ENCODE measurements around the gene HAPLN2. TPM values are rescaled to one million over a fixed set of nuclear protein-coding genes. Genes with fewer than 3 reads are reported as not detected.

Gene HAPLN2
- not detected in 2 replicates for total RNA-seq (ENCODE audit: low replicate concordance)

GRCh38 chr1:156618853-156619581 lies at the start of gene HAPLN2:
HAPLN2 (plus strand) TSS chr1:156619415; CDS start chr1:156623491, 4,076 bp downstream.

GRCh38 chr1:156571919-156572662 lies 47.1 kb upstream of the HAPLN2 start, which contains the start of gene IQGAP3:
IQGAP3 (minus strand) TSS chr1:156572565; CDS start chr1:156572529, 36 bp downstream.

GRCh38 chr1:156579472-156579871 lies 39.7 kb upstream of the HAPLN2 start, which contains the start of gene TTC24:
TTC24 (plus strand) TSS chr1:156579723; CDS start chr1:156581365, 1,642 bp downstream.

GRCh38 chr1:156591432-156592157 lies 27.6 kb upstream of the HAPLN2 start, which contains the start of gene NAXE:
NAXE (plus strand) TSS chr1:156591776; CDS start chr1:156591805, 29 bp downstream.

DNA sequence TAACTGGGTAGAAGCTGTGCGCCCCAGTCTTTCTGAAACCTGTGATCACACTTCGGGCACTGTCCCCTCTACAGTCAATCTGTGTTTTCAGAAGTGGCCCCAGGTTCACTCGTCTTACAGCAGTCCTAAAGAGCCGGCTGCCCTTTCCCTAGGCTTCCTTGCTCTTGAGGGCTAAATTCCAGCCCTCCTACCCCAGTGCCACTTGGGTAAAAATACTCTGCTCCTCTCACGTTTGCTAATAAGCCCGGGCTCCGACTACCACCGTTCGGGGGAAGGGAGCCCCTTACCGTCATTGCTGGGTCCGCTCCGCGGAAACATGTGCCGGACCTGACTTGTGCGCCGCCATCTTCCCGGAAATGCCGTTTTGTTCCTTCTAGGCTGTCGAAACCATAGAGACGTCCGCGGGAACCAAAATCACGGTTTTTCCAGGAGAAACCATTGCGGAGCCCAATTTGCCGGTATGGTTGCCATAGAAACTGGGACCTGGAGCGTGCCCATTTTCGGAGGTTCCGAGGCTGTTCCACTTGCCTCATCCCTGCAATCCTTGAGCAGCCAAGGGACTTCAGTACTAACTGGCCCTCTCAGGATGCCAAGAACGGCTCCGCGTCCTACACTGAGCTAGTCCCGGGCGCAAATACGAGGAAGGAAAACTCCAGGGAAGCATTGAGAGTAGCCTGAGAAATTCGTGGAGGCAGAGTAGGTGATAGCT lies 17.9 kb upstream of the HAPLN2 start, which contains the start of gene GPATCH4:
TSS of gene GPATCH4 (minus strand) at position 358 of the 709 bp plus-strand sequence.

GRCh38 chr1:156641761-156642264 lies 22.6 kb downstream of the HAPLN2 start, which contains the start of gene BCAN:
BCAN (plus strand) TSS chr1:156642117; CDS start chr1:156646055, 3,938 bp downstream.

Other genes with a start within 250 kb of the HAPLN2 start
- 4.1 and 4.3 TPM in 2 replicates for gene MEF2D, start 118.6 kb upstream of the HAPLN2 start, total RNA-seq (ENCODE audit: low replicate concordance)
- gene IQGAP3, start 46.9 kb upstream of the HAPLN2 start, total RNA-seq (ENCODE audit: low replicate concordance): 0.47 and 4.9 TPM in 2 replicates
- not detected in 2 replicates for gene TTC24, start 39.7 kb upstream of the HAPLN2 start, total RNA-seq (ENCODE audit: low replicate concordance)
- gene NAXE, start 27.6 kb upstream of the HAPLN2 start, total RNA-seq (ENCODE audit: low replicate concordance): 56.3 and 65.3 TPM in 2 replicates
- gene GPATCH4, start 17.9 kb upstream of the HAPLN2 start, total RNA-seq (ENCODE audit: low replicate concordance): 7.4 and 13.8 TPM in 2 replicates
- gene BCAN, start 22.7 kb downstream of the HAPLN2 start, total RNA-seq (ENCODE audit: low replicate concordance): 0.08 TPM in 1 of 2 replicates, not detected in the other
- 12.4 and 71.8 TPM in 2 replicates for gene NES, start 58.0 kb downstream of the HAPLN2 start, total RNA-seq (ENCODE audit: low replicate concordance)
- 5.0 and 87.6 TPM in 2 replicates for gene CRABP2, start 86.2 kb downstream of the HAPLN2 start, total RNA-seq (ENCODE audit: low replicate concordance)
- gene METTL25B, start 109.1 kb downstream of the HAPLN2 start, total RNA-seq (ENCODE audit: low replicate concordance): 5.7 and 8.7 TPM in 2 replicates
- gene ISG20L2, start 109.4 kb downstream of the HAPLN2 start, total RNA-seq (ENCODE audit: low replicate concordance): 7.1 and 7.4 TPM in 2 replicates
- 44.3 and 62.1 TPM in 2 replicates for gene MRPL24, start 121.7 kb downstream of the HAPLN2 start, total RNA-seq (ENCODE audit: low replicate concordance)
- gene HDGF, start 132.3 kb downstream of the HAPLN2 start, total RNA-seq (ENCODE audit: low replicate concordance): 138 and 145 TPM in 2 replicates
- 3.7 and 9.8 TPM in 2 replicates for gene PRCC, start 148.1 kb downstream of the HAPLN2 start, total RNA-seq (ENCODE audit: low replicate concordance)
- gene SH2D2A, start 197.4 kb downstream of the HAPLN2 start, total RNA-seq (ENCODE audit: low replicate concordance): 0.30 TPM in 1 of 2 replicates, not detected in the other
- gene INSRR, start 239.7 kb downstream of the HAPLN2 start, total RNA-seq (ENCODE audit: low replicate concordance): under 0.01 TPM in 1 of 2 replicates, not detected in the other
- gene NTRK1, start 241.4 kb downstream of the HAPLN2 start, total RNA-seq (ENCODE audit: low replicate concordance): 0.08 and 0.12 TPM in 2 replicates